GM04503 (cell line): Measurements from ENCODE around the gene MTF2.
"Not testable (repeated sequence)": the region's sequence is repeated elsewhere in the genome, so short reads cannot be mapped to it uniquely, and the experiment has no call there.

Source experiments
- DNase-seq: peaks from one replicate; pipeline ENCODE4 v3.0.0-alpha.2; 2012; ENCODE audit warnings: low read depth

Gene MTF2

GRCh38 chr1:93143136-93143535 lies 64.1 kb downstream of the MTF2 start:
- no peak for DNase-seq

GRCh38 chr1:93143769-93144168 lies 64.7 kb downstream of the MTF2 start:
- DNase-seq: no peak

- DNase-seq: peak; percentile 4
Measured at GRCh38 chr1:93148001-93148400, 68.9 kb downstream of the MTF2 start.

GRCh38 chr1:93150729-93151128 lies 71.6 kb downstream of the MTF2 start:
- no peak for DNase-seq

- no peak for DNase-seq
Measured at GRCh38 chr1:93151474-93151873, 72.4 kb downstream of the MTF2 start.

- no peak for DNase-seq
Measured at GRCh38 chr1:93152835-93153234, 73.8 kb downstream of the MTF2 start.

- DNase-seq: no peak
Measured at GRCh38 chr1:93154898-93155297, 75.8 kb downstream of the MTF2 start.

GRCh38 chr1:93155335-93155734 lies 76.3 kb downstream of the MTF2 start:
- no peak for DNase-seq

GRCh38 chr1:93159337-93159736 lies 80.3 kb downstream of the MTF2 start:
- DNase-seq: no peak

GRCh38 chr1:93163314-93163713 lies 84.2 kb downstream of the MTF2 start:
- DNase-seq: not testable (repeated sequence)

- no peak for DNase-seq
Measured at GRCh38 chr1:93164816-93165215, 85.7 kb downstream of the MTF2 start.

- not testable (repeated sequence) for DNase-seq
Measured at GRCh38 chr1:93165895-93166294, 86.8 kb downstream of the MTF2 start.

- DNase-seq: no peak
Measured at GRCh38 chr1:93167006-93167405, 87.9 kb downstream of the MTF2 start.

GRCh38 chr1:93170141-93170678 lies 91.1 kb downstream of the MTF2 start:
- DNase-seq: not testable (repeated sequence)

- no peak for DNase-seq
Measured at GRCh38 chr1:93171549-93172034, 92.5 kb downstream of the MTF2 start.

GRCh38 chr1:93172778-93173177 lies 93.7 kb downstream of the MTF2 start:
- DNase-seq: no peak

GRCh38 chr1:93174638-93175037 lies 95.6 kb downstream of the MTF2 start:
- not testable (repeated sequence) for DNase-seq

- DNase-seq: no peak
Measured at GRCh38 chr1:93177991-93178390, 98.9 kb downstream of the MTF2 start.

GRCh38 chr1:93178418-93178817 lies 99.3 kb downstream of the MTF2 start:
- DNase-seq: no peak

GRCh38 chr1:93179886-93180722 lies 101.0 kb downstream of the MTF2 start, which contains the start of gene TMED5:
Gene TMED5, minus strand, starts transcription at chr1:93180413. Its CDS starts 171 bp downstream, at chr1:93180242.
- peak; percentile 90 for DNase-seq

GRCh38 chr1:93180723-93181613 lies 101.9 kb downstream of the MTF2 start, which contains the start of gene CCDC18:
Gene CCDC18, plus strand, starts transcription at chr1:93180724. Its CDS starts 2,638 bp downstream, at chr1:93183362.
- DNase-seq: no peak

- no peak for DNase-seq
Measured at GRCh38 chr1:93186667-93187066, 107.6 kb downstream of the MTF2 start.
